Subcutaneous adipose tissue (tissue), 4 donors: ENCODE data around the gene GNAT2. TPM values are rescaled to one million over a fixed set of nuclear protein-coding genes. Genes with fewer than 3 reads are reported as not detected.

Experiments used
- CTCF ChIP-seq: fragments of 450-650 bp; IDR thresholded peaks from one replicate; pipeline ENCODE4 v1.5.1; 2016; ENCODE audit warnings: low read depth, mild to moderate bottlenecking, control low read depth, antibody characterized with exemption, moderate library complexity
- total RNA-seq, 4 donors: library from RNA; depleted of rRNA; stranded (reverse); fragments of >200 nt; gene quantifications; one replicate each; pipeline ENCODE4 v1.1.0, GENCODE V29; 2016

The GNAT2 gene
- total RNA-seq, 4 donors from 2014 or later: not detected

- no peak for TF ChIP-seq CTCF
Observed at GRCh38 chr1:109629372-109630030, 10.1 kb upstream of the GNAT2 start.

- TF ChIP-seq CTCF: no peak
Observed at GRCh38 chr1:109628540-109629321, 9.3 kb upstream of the GNAT2 start.

- TF ChIP-seq CTCF: no peak
Observed at GRCh38 chr1:109627692-109628399, 8.4 kb upstream of the GNAT2 start.

- no peak for TF ChIP-seq CTCF
Observed at GRCh38 chr1:109626682-109627408, 7.4 kb upstream of the GNAT2 start.

- TF ChIP-seq CTCF: no peak
Observed at GRCh38 chr1:109625601-109626560, 6.5 kb upstream of the GNAT2 start.

- TF ChIP-seq CTCF: no peak
Observed at GRCh38 chr1:109625176-109625575, 5.8 kb upstream of the GNAT2 start.
